ENCODE results near the gene DRD2.

The DRD2 gene

GRCh38 chr11:113496026-113496651 lies 20.9 kb upstream of the DRD2 start:
- Histone ChIP-seq H3K4me3 (replicated peaks; ENCODE audit: low read depth, low read length) (no peak overlapping the region), H3K36me3 (ENCODE audit: control insufficient read depth, insufficient read depth, low read length) (no peaks in the 10 kb centered on the region), H3K27me3 (replicated peaks; ENCODE audit: control insufficient read depth, insufficient read depth, low read length) (no peaks in the 10 kb centered on the region; the same call in none of the 2 replicates)
- TF ChIP-seq, protein P1, sequence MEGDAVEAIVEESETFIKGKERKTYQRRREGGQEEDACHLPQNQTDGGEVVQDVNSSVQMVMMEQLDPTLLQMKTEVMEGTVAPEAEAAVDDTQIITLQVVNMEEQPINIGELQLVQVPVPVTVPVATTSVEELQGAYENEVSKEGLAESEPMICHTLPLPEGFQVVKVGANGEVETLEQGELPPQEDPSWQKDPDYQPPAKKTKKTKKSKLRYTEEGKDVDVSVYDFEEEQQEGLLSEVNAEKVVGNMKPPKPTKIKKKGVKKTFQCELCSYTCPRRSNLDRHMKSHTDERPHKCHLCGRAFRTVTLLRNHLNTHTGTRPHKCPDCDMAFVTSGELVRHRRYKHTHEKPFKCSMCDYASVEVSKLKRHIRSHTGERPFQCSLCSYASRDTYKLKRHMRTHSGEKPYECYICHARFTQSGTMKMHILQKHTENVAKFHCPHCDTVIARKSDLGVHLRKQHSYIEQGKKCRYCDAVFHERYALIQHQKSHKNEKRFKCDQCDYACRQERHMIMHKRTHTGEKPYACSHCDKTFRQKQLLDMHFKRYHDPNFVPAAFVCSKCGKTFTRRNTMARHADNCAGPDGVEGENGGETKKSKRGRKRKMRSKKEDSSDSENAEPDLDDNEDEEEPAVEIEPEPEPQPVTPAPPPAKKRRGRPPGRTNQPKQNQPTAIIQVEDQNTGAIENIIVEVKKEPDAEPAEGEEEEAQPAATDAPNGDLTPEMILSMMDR (IDR thresholded peaks at IDR 0.05; ENCODE audit: insufficient read depth, low read length, poor library complexity, severe bottlenecking) = no peak
- no peak for DNase-seq (ENCODE audit: extremely low read depth, insufficient read length)

- no peaks in the 10 kb centered on the region for H3K36me3 ChIP-seq (ENCODE audit: control insufficient read depth, insufficient read depth, low read length)
- TF ChIP-seq, protein P1 (IDR thresholded peaks at IDR 0.05; ENCODE audit: insufficient read depth, low read length, poor library complexity, severe bottlenecking) = no peak
- DNase-seq (ENCODE audit: extremely low read depth, insufficient read length) = no peak
- no peak overlapping the region for H3K4me3 ChIP-seq (replicated peaks; ENCODE audit: low read depth, low read length)
- H3K27me3 ChIP-seq (replicated peaks; ENCODE audit: control insufficient read depth, insufficient read depth, low read length) = no peaks in the 10 kb centered on the region; the same call in none of the 2 replicates
These were observed 18.8 kb upstream of the DRD2 start for GRCh38 chr11:113494021-113494420.

DNA sequence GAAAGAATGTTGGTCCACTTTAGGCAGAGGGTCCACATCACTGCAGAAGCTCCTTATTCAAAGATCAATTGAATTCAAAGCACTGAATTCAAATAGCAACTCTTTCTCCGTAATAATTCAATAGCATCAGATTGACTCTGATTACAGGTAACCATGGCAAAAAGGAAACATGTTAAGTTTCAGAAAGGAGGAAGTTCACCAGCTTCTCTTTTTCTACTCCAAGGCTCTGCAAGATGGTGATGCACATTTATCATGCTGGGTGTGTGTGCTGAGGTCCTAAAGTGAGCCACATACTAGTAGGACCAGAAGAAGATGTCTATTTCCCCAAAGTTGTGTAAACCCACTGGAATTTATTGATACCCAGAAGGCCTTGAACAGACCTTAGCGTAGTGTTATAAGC lies 18.0 kb upstream of the DRD2 start:
- TF ChIP-seq, protein P1 (IDR thresholded peaks at IDR 0.05; ENCODE audit: insufficient read depth, low read length, poor library complexity, severe bottlenecking) = no peak
- DNase-seq (ENCODE audit: extremely low read depth, insufficient read length) = no peak
- no peak overlapping the region for H3K4me3 ChIP-seq (replicated peaks; ENCODE audit: low read depth, low read length)
- no peaks in the 10 kb centered on the region; the same call in none of the 2 replicates for H3K27me3 ChIP-seq (replicated peaks; ENCODE audit: control insufficient read depth, insufficient read depth, low read length)
- H3K36me3 ChIP-seq (ENCODE audit: control insufficient read depth, insufficient read depth, low read length) = no peaks in the 10 kb centered on the region

GRCh38 chr11:113488931-113489351 lies 13.7 kb upstream of the DRD2 start:
- no peak overlapping the region for H3K4me3 ChIP-seq (replicated peaks; ENCODE audit: low read depth, low read length)
- H3K27me3 ChIP-seq (replicated peaks; ENCODE audit: control insufficient read depth, insufficient read depth, low read length) = no peaks in the 10 kb centered on the region
- DNase-seq (ENCODE audit: extremely low read depth, insufficient read length) = no peak
- TF ChIP-seq, protein P1 (IDR thresholded peaks at IDR 0.05; ENCODE audit: insufficient read depth, low read length, poor library complexity, severe bottlenecking) = no peak
- no peaks in the 10 kb centered on the region for H3K36me3 ChIP-seq (ENCODE audit: control insufficient read depth, insufficient read depth, low read length)

GRCh38 chr11:113487622-113488021 lies 12.4 kb upstream of the DRD2 start:
- Histone ChIP-seq H3K36me3 (ENCODE audit: control insufficient read depth, insufficient read depth, low read length) (no peaks in the 10 kb centered on the region), H3K4me3 (replicated peaks; ENCODE audit: low read depth, low read length) (no peak overlapping the region), H3K27me3 (replicated peaks; ENCODE audit: control insufficient read depth, insufficient read depth, low read length) (no peaks in the 10 kb centered on the region; the same call in 1 of the 2 replicates)
- no peak for DNase-seq (ENCODE audit: extremely low read depth, insufficient read length)
- TF ChIP-seq, protein P1 (IDR thresholded peaks at IDR 0.05; ENCODE audit: insufficient read depth, low read length, poor library complexity, severe bottlenecking) = no peak

Data from GM06990 (cell line).